Activated effector memory CD4-positive, alpha-beta T cell treated with anti-CD3 and anti-CD28 coated beads, Interleukin-2, amount 50 U/mL, for 16 hours (primary cell): ENCODE data around the gene CRTC2.
"Not testable (repeated sequence)": the region's sequence is repeated elsewhere in the genome, so short reads cannot be mapped to it uniquely, and the experiment has no call there.

Experiments used
- DNase-seq: peaks from one replicate; pipeline ENCODE4 v3.0.0-alpha.2; 2020

Gene CRTC2

DNA sequence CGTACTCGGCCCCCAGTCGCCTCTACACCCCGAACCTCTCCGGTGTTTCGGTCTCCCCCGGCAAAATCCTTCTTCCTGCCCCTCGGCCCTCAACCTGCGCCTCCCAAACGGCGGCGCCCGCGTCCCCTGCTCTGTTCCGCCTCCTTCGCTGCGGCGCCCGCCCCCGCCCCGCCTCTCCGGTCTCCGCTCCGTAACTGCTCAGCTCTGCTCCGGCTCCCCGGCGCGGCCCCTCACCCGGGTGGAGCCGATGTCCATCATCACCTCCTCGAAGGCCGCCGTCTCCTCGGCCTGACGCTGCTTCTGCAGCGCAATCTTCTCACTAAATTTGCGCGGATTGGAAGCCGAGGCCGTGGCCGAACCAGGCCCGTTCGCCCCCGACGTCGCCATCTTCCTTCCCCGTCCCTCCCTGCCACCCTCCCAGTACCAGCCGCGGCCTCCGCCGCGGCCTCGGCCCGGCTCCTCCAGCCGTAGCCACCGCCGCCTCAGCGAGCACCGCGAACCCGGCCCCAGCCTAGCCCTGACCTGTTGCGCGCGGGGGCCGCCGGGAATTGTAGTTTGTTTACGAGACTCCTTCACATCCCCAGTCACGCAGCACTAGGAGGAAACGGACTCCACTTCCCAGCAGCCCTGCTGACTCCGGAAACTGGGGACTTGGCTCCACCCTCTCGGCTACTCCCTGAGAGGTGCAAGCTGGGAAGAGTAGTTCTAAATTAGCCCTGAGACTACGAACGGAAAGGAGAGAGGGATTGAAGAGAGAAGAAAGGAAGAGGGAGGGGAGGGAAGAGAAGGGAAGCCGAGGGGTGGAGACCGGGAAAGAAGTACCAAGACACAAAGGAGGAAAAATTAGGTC lies at the start of gene CRTC2:
Gene CRTC2 (minus strand): TSS at position 502 of the 850 bp plus-strand sequence. CDS start 115 bp downstream, at position 387.
- peak; percentile 99 for DNase-seq

- no peak for DNase-seq
These were observed 47.7 kb upstream of the CRTC2 start for GRCh38 chr1:154006136-154006535.

GRCh38 chr1:154000420-154000819 lies 42.0 kb upstream of the CRTC2 start:
- DNase-seq: no peak

- not testable (repeated sequence) for DNase-seq
These were observed 38.5 kb upstream of the CRTC2 start for GRCh38 chr1:153996882-153997281.

DNA sequence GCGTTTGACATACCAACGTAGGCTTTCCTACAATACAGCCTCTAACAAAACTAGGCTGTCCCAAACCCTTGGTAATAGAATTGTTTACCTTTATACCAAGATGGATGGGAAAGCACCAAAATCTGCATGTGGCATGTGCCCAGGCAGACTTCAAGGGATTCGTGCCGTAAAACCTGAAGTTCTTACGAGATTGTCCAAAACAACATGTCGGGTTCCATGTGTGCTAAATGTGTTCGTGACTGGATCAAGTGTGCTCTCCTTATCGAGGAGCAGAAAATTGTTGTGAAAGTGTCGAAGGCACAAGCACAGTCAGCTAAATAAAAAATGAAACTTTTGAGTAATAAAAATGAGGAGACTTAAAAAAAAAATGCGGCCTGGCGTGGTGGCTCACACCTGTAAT lies 37.2 kb upstream of the CRTC2 start:
- DNase-seq: no peak

- no peak for DNase-seq
These were observed 36.8 kb upstream of the CRTC2 start for GRCh38 chr1:153995202-153995601.

- DNase-seq: no peak
These were observed 33.4 kb upstream of the CRTC2 start for GRCh38 chr1:153991806-153992205.

DNA sequence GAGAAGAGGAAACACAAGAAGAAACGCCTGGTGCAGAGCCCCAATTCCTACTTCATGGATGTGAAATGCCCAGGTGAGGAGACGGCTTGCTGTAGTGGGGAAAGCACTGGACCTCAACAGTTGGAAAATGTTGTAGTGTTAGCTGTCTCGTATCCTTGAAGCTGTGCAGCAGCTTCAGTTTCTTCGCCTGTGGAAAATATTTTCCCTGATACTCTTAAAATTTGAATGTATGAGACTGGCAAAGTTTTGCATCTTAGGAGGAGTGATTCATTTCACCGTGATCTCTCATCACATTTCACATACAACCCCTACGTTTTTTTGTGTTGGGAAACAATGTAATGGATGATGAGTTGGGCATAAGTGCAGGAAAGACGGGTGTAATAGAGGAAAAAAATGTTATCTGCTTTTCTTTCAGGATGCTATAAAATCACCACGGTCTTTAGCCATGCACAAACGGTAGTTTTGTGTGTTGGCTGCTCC lies 32.8 kb upstream of the CRTC2 start:
- no peak for DNase-seq

DNA sequence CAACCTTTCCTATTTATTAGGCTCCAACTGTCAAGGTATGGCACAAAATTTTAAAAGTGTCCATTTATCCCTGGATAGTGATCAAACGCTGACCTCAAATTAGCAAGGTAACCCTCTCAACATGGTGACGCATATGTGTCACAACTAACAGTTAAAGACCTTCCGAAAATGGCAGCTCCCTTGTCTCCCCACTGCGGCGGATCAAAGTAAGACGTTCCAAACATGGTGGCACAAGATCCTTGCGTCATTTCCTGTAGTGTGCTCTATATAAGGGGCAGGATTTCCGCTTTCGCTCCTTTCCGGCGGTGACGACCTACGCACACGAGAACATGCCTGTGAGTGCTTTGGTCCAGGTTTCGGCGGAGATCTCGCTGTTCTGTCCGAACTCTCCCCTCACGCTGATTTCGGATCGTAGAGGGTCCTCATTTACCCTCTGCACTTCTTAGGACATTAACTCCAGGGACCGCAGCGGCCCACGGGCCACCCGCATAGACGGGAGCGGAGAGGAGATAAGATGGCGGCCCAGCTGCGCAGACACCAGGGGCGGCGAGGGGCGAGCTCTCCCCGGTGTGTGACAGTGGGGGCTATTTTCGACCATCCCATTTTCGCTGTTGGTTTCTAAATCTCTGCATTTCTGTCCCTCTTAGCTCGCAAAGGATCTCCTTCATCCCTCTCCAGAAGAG lies 32.2 kb upstream of the CRTC2 start, which contains the start of gene RPS27:
Gene RPS27 (plus strand): TSS at position 295 of the 683 bp plus-strand sequence. CDS start 35 bp downstream, at position 330.
- peak; percentile 94 for DNase-seq

GRCh38 chr1:153987621-153988020 lies 29.2 kb upstream of the CRTC2 start:
- DNase-seq: no peak

DNA sequence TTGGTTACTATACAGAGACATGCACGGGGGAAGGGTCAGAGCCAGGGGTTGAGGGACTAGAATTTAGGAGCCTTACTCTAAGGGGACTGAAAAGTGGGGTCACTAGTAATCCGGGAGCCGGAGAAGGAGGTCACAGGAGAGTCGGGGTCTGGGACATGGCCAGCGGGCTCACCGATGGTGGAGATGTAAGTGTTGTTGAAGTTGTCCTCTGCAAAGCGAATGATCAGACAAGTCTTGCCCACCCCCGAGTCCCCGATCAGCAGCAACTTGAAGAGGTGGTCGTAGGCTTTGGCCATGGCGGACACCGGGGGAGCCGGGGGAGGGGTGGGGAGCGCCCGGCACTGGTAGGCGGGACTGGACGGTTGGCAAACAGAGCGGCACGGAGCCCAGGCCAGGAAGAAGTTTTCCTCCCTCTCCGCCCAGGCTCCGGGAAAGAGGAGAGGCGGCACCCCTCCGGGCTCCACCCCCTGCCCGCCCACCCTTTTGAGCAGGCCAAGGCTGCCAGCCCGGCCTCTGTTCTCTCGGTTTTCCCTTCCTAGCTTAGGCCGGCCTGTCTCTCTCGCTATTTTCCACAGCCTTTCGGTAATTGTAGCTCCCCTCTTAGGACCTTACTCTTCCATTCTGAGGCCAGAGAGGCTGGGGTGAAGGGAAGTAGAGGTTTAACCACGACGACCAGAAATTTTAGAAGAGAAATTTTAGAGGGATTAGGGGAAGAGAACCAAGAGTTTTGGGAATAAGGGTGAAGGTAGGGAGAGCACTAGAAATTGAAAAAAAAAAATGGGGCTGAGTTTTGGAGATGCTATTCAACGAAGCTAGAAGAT lies 27.7 kb upstream of the CRTC2 start, which contains the start of gene RAB13:
Gene RAB13 (minus strand): TSS at position 399 of the 821 bp plus-strand sequence. CDS start 103 bp downstream, at position 296.
- no peak for DNase-seq

DNA sequence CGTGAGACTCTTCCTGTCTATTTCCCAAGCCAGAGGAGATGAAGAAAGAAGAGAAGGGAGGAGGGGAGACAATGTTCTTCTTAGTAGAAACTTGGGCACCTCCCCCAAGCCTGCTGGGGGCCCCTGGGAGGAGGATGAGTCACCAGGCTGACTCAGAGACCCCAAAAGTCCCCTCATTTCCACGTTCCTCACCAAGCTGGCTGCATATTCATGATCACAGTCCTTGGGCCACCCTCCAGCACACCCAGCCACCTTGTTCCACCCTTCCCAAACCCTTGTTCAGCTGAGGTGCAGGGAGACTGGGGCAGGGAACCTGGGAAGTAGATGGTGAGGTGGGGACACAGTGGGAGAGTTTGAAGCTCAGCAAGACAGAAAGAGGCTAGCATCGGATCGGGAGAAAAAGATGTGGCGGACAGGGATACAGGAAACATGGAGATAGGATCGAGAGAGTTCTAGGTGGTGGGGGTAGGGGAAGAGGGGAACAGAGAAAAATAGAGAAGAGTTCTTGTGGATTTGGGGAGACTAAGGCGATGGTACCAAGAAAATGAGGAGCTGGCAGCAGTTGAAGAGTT lies 27.0 kb upstream of the CRTC2 start:
- DNase-seq: peak; percentile 75

DNA sequence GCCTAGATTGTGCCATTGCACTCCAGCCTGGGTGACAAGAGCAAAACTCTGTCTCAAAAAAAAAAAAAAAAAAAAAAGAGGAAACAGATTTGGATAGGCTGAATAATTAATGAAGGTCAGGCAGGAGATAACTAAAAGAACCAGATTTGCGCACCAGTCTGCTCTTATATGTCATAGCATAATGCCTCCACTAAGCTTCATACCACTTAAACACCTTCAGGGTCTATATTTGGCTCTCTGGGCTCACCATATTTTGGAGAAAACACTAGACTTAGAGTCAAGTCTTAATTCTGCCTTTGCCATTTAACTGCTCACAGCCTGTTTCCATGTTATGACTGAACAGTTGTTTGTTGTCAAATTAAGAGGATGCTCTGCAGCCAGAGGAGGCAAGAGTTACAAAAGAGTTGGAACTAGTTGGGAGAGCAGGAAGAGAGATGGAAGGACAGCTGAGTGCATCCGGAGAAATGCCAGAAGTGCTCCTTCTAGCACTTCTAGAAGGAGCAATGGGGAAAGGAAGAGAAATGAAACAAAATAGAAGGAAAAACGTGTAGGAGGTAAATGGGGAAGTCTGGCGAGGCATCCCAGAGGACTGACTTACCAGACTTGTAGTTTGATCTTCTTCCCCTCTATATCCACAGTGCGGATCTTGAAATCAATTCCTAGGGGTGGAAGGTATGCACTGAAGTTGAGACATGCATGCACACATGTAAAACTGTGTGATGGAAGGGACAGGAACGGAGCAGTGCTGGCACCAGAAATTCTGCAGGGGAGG lies 25.9 kb upstream of the CRTC2 start:
- no peak for DNase-seq

DNA sequence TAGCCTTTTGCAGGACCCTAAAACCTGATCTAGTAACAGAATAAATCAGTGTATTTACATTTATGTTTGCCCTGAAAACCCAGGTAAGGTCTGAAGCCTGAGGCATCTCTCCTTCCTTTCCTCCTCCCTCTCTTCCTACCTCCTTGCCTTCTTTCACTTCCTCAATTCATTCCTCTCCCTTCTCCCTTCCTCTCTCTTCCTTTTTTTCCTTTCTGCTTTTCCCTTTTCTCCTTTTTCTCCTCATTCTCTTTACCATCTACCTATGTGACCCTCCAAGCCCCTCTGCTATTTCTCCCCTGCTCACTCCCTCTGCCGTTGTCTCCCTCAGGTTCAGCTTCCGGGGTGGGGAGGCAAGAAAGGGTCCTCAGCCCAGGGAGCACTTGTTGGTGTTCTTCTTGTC lies 23.3 kb upstream of the CRTC2 start:
- DNase-seq: not testable (repeated sequence)

GRCh38 chr1:153979091-153979490 lies 20.7 kb upstream of the CRTC2 start:
- not testable (repeated sequence) for DNase-seq

DNA sequence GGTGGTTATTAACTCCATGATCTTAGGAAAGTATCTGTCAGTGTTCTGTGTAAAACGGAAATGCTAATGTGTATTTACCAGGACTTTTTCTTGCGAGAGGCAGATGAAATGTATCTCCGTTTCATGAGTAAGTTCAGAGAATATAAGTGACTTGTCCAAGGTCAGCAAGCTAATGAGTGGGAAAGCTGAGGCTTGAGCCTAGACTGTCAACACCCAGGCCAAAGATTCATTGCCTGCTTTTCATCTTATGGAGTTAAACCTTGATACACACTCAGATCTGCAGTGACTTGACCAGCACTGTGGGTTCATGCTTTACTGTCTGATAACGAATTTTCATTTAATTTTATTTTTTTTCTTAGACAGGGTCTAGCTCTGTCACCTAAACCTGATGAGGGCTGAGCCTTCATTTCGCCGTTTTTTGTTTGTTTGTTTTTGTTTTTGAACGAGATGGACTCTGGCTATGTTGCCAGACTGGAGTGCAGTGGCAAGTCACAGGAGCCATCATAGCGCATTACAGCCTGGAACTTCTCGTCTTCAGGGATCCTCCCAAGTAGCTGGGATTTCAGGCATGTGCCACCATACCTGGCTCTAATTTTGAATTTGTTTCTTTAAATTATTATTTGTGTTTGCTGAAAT lies 20.0 kb upstream of the CRTC2 start:
- no peak for DNase-seq

GRCh38 chr1:153977250-153978240 lies 19.1 kb upstream of the CRTC2 start, which contains the start of gene JTB:
Gene JTB, minus strand, starts transcription at chr1:153977674. Its CDS starts 422 bp downstream, at chr1:153977252.
- peak; percentile 94 for DNase-seq

GRCh38 chr1:153976819-153977249 lies 18.4 kb upstream of the CRTC2 start:
- no peak for DNase-seq

DNA sequence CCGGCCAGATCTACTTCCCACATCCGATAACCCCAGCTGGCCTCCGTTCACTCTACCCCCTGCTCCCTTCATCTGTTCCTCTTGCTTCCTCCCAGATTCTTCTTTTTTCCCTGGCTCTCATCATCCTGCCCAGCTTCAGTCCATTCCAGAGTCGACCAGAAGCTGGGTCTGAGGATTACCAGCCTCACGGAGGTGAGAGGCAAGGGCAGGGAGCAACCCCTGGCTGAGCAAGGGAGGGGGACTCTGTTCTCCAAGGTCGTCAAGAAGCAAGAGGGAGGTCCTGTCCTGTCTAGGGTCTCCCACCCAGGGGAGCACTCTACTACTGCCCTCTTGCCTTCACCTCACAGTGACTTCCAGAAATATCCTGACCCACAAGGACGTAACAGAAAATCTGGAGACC lies 15.1 kb upstream of the CRTC2 start:
- no peak for DNase-seq

- no peak for DNase-seq
These were observed 14.7 kb upstream of the CRTC2 start for GRCh38 chr1:153973071-153973470.
